A172 (cell line): ENCODE measurements around the gene SRP72. TPM values are rescaled to one million over a fixed set of nuclear protein-coding genes. Genes with fewer than 3 reads are reported as not detected.

Experiments
- DNase-seq: peaks from one replicate; pipeline ENCODE4 v3.0.0-alpha.2; 2015; ENCODE audit warnings: low spot score
- total RNA-seq: library from RNA; depleted of rRNA; stranded (reverse); fragments of >200 nt; shearing (Covaris generic); gene quantifications from 2 replicates; pipeline ENCODE4 v1.2.3, GENCODE V29; 2014

Gene SRP72
- total RNA-seq, 1 experiment from 2014 or later, result 95.5 TPM

DNA sequence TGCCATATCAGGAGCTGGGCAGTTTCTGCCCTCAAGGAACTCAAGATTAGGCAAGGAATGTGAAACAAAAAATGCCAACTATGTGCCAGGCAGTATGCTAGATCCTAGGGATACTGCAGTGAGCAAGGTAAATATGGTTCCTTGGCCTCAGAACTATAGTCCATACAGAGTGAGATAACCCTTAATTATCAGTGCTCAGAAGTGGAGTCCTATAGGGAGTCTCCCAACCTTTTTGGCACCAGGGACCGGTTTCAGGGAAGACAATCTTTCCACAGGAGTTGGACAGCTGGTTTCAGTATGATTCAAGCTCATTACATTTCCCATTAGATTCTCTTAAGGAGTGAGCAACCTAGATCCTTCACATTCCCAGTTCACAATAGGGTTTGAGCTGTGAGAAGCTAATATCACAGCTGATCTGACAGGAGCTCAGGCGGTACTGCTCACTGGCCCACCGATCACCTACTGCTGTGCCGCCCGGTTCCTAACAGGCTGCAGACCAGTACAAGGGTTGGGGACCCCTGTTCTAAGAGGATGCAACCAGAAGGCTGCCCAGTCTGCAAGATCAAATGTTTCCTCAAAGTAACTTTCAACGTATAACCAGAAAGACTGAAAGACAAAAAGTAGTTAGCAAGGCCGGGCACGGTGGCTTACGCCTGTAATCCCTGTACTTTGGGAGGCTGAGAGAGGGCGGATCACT lies 1.7 kb upstream of the SRP72 start:
- DNase-seq, result peak; percentile 11

DNA sequence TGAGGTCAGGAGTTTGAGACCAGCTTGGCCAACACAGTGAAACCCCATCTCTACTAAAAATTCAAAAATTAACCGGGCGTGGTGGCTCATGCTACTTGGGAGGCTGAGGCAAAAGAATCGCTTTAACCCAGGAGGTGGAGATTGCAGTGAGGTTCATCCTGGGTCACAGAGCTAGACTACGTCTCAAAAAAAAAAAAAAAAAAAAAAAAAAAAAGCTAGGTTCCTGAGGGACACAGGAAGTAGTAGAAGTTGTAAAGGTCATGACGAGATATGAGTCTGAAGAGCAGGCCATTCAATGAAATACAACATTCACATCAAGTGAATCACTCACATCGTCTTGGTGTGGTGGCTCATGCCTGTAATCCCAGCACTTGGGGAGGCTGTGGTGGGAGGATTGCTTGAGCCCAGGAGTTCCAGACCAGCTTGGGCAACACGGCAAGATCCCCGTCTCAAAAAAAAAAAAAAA lies 1.1 kb upstream of the SRP72 start:
- peak; percentile 87 for DNase-seq

DNA sequence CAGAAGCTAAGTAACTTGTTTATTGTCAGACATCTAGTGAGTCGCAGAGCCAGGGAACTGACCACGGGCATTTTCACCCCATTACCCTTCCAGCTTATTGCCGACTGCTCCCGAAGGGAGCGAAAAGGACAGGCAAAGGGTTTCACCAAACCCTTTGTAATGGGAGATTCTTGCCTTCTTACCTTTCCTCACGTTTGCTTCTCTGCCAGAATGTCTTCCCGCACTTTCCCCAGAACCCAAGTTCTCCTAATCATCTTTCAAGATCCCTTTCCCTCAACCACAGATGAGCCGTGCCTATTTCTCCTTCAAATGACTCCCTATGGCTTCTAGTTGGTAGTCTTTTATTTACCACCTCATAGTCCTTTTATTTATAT lies 520 bp upstream of the SRP72 start:
- no peak for DNase-seq

DNA sequence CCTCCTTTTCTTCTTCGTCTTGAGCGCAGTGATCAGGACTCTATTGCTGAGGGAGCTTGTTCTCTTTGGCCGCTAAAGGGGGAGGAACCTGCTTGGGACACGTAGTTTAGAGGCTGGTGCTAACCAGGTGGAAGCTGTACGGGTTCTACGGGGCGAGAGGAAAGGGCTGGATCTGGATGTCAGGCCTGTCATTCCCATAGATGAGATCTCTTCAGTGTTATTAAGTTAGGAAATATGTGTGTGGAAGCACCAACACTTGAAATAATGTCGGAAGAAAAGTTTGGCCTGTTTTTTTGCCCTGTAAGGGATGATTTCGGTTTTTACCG lies 643 bp downstream of the SRP72 start:
- peak; percentile 38 for DNase-seq

DNA sequence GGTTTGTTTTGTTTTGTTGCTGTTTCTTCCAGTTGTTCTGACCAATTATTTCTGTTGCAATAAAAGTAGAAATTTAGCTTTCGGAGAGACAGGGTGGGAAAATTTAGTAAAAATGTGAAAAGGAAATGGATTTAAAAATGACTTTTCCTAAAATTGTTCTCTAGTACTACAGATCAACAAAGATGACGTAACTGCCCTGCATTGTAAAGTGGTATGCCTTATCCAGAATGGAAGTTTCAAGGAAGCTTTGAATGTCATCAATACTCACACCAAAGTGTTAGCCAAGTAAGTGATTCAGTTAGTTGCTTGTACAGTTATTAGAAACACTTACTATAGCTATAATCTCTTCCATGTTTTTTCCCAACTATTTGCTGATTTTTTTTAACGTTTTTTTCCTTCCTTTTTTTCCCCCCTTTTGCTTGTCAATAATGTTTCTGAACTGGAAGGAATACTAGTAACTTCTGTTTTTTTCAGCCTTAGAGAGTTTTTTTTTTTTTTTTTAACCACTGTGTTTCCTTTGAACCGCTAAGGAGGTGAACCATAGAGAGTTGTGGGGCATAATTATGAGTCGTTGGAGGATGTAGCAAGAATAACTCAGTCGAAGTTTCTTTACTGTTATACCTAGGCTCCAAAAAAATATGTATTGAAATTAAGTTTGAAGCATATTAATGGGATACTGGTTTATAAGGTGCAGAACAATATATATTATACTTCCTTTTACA lies 2.2 kb downstream of the SRP72 start:
- DNase-seq, result no peak

DNA sequence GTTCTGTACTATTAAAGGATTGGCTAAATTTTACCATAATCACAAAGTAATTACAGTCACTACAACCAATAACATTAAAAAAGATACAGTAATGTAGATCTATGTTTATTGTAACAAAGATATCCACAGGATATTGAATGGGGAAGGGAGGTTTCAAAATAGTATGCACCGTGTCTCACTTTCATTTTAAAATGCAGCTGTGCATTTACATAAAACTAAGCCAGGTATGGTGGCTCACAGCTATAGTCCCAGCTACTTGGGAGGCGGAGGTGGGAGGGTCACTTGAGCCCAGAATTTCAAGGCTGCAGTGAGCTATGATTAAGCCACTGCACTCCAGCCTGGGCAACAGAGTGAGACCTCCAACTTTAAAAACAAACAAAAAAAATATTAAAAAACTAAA lies 8.5 kb downstream of the SRP72 start:
- no peak for DNase-seq

DNA sequence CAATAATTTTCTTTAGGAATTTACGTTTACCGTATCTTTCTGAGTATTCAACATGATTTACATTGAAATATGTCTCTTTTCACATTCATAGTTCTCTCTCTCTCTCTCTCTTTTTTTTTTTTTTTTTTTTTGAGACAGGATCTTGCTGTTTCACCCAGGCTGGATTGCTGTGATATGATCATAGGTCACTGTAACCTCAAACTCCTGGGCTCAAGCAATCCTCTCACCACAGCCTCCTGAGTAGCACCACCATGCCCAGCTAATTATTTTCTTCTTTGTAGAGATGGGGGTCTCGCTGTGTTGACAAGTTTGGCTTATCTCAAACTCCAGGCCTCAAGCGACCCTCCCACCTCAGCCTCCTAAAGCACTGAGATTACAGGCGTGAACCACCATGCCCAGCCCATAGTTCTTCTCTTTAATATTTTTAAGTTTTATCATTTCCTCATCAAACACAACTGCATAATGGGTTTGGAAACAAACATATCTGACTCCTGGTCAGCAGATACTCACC lies 9.8 kb downstream of the SRP72 start:
- DNase-seq, result no peak

DNA sequence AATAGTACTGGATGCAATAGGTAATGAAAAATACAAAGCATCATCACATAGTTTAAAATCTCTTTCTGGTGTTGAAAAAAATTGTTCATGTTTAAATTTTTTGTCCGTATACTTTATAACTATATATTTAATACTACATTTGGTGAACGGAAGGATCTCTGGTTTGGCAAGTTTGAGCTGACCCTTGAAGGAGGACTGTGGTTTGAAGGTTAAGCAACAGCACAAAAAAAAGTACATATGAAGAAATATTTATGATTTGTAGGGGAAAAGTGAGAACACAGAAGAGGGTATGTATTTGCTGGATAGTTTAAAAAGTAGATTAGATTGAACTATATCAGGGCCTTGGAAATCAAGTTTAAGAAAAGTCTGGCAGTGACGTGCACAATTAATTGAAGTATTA lies 13.3 kb downstream of the SRP72 start:
- DNase-seq, result no peak

DNA sequence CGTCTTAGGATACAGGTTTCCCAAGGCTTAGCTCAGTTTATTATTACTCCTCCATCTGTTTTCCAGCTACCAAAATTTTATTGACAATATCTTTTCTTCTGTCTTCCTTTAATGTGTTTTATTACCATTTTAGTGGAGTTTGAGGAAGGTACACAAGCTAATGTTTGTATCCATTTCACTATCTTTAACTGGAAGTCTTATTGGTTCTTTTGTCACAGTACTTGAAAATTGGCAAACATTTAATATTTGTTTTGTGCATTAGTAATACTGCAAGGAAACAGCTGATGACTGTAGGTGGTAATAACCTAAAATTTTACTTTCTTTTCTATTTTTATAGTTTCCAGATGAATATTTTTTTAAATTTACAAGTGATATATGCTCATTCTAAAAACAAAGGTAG lies 28.8 kb downstream of the SRP72 start:
- no peak for DNase-seq

DNA sequence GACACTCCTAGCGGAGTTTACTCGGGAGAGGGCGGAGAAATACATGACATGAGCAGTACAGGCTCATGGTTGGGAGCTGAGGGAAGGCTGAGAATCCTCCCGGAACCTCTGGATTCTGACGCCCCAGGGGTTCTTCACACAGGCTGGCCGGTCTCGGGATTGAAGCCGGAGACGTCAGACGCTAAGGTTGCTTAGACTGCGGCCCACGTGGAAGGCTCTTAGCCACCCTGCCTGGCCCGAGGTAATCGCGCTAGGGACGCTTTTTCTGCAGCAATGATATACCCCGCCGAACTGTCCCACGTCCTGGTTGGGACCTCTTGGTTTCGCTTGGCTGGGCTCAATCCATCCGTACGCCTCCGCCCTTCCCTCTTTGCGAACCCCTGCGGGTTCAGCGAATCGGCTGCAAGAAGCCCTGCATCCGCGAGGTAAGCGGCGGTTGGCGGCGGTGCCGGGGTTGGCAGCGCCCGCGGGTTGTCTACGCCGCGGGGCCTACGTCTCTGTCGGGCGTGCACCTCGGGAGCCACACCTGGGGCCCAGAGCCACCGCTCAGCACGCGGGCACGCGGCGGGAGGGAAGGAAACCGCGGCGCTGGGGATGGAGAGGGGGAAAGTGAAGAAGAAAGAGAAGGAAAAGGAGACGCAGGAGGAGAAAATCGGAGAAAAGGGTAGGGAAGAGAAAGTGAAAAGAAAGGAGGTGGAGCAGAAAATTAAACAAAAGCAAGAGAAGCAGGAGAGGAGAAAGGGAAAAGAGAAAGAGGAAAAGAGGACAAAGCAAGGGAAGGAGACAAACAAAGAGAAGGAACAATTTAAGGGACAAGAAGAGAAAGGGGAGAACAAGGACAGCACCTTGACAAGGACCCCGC lies 38.1 kb downstream of the SRP72 start, which contains the start of gene ARL9:
TSS of gene ARL9 (plus strand) at position 523 of the 862 bp plus-strand sequence. CDS start at position 595, 72 bp downstream.
- DNase-seq, result no peak

DNA sequence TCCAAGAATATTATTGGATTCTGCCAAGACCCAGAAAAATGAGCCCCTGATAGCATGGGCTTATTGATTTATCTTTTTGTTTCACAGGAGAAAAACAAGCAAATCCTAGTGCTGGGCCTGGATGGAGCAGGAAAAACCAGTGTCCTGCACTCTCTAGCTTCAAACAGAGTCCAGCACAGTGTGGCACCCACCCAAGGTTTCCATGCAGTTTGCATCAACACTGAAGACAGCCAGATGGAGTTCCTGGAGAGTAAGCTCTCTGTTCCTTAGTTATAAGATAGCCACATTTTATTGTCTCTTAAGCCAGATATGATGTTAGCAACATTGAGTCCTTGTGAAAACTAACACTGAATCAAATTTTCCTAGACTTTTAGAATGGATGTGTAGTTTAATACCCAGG lies 43.7 kb downstream of the SRP72 start:
- no peak for DNase-seq

DNA sequence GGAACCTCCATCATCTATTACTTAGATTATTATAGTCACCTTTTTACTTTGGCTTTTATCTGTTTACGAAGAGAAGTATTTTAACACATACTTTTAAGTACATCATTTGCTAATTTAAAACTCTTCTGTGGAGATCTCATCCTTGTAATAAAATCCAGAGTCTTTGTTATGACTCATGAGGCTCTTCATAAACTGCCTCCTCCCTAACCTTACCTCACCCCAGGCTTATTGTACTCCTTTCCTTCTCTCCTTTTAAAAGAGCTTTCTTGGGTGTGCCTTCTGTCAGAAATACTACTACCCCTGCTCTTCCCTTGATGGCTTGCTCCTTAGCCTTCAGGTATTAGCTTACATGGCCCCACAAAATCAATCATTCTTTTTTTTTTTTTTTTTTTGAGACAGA lies 44.7 kb downstream of the SRP72 start:
- DNase-seq, result no peak

DNA sequence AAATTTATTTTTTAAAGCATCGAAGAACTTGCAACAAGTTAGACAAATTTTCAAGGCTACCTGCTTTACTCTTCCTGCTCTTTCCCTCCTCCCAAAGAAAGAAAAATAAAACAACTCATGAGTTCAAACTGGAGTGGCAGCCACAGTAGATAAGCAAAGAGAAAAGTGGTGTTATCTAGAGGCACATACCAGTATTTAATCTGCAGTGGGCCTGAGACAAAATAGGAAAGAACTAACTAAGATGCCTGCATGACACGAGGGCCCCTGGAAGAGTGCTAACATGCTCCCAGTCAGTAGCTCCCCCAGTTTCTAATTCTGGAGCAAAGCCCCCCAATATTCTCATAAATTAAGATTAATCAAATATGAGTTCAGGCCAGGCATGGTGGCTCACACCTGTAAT lies 46.1 kb downstream of the SRP72 start:
- no peak for DNase-seq

DNA sequence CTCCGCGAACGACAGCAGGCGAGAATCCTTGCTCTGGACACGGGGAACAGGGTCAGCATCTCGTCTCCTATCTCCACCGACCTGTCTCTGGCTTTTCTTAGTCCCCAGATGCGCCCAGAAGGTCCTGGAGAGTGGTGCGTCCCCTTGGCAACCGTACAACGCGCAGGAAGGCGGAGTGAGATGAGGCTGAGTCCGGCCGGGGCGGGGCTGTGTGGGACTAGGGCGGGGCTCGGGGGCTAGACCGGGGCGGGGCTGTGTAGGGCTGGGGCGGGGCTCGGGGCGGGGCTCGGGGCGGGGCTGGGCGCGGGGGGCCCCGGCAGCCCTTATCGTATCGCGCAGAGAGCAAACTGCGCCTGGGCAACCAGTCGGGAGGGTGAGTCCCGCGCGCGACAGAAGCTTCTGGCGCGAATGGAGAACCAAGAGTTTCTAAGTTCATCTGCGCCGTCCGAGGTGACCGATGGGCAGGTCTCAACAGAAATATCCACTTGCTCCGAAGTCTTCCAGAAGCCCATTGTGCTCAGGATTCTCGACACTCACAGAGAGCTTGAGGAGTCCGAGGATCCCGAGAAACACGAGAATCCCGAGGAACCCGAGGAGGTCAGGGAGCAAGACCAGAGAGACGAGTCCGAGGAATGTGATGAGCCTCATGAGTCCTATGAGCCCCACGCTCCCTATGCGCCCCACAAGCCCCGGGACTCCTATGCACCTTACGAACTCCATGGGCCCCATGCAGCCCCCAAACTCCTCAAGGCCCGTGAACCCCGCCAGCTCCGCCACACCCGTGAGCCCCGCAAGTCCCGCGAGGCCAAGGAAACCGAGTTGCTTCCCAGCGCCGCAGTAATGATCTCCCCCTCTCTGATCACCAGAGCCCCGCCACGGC lies 63.1 kb downstream of the SRP72 start:
- DNase-seq, result peak; percentile 47

DNA sequence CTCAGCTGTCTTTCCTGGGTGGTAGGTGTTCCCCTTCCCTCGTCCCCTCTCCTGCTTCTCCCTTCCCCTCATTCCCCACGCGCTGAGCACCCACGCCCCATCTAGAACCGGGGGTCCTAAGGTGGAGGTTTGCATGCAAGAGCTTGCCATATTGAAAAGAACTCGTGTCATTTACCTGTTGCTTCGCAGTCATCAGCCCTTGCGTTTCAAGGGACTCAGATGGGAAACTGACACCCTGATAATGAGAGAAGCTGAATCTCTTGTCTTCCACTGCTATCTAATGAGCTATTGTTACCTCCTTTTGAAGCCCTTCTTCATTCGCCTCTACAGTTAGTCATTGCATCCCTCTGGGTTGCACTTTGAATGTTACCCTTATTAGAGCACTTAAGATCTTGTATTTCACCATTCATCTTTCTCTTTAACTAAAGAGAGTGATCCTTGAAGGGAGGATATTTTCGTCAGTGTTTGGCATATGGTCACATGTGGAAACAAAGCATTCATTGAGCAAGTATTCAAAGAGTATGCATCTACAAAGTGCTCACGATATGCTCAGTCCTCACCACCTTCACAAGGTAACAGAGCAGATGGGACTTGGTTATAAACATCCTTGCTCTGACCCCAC lies 63.8 kb downstream of the SRP72 start:
- no peak for DNase-seq

DNA sequence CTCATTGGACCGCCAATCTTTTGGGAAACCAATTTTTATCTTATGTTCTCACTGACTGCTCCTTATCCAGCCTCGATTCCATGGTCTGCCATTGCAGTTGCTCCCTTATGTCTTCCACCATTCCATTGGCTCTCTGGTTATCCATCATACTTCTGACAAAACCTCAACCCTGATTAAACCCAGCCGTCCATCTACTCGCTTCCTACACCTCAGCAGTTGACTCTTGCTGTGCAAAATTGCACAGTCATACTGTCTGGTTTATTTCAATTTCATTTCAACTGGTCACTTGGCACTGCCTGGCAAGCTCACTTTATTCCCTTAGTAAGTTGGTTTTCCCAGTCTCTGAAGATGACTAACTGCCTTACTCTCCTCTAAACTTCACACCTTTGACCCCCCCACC lies 64.4 kb downstream of the SRP72 start:
- no peak for DNase-seq

DNA sequence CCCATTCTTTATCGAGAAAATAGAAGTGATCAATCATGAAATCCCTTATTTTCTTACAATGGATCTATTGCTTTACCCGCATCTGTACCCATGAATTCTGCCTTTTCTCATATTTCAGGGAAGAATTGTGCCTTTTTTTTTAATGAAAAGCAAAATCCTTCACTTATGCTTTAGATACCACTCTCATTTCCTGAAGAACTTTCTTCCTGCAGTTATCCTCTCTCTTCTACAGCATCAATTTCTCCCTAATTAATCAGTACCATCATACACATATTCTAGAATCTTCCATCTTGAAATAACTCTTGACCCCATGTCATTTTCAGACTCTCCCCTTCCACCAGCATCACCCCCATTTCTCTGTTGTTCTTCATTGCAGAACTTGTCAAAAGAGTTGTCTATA lies 64.8 kb downstream of the SRP72 start:
- DNase-seq, result no peak

DNA sequence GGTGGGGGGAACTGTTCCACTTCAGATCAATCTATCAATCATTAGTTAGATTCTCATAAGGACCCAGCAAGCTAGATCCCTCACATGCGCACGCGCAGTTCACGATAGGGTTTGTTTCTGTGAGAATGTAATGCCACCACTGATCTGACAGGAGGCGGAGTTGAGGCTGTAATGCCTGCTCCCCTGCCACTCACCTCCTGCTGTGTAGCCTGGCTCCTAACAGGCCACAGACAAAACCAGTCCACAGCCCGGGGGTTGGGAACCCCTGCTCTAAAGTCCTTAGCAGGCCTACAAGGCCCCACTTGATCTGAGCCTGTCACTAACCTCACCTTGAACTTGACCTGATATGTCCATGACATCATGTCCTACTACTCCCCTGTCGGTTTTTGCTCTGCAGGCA lies 68.5 kb downstream of the SRP72 start:
- no peak for DNase-seq

DNA sequence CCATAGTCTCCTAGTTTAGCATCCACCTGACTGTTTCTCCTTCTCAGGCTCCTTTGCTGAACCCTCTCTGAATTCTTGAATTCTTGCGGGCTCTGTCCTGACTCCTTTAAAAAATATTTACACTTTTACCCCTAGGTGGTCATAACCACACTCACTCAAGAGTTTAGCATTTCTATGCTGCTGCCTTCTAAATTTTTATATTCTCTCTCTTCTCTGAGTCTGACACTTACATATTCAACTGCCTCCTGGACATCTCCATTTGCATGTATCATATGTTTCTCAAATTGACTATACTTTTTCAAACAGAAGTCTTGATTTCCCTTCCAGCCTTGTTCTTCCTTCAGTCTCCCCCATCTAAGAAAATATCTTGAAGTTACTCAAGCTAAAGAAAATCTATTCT lies 69.7 kb downstream of the SRP72 start:
- DNase-seq, result no peak

DNA sequence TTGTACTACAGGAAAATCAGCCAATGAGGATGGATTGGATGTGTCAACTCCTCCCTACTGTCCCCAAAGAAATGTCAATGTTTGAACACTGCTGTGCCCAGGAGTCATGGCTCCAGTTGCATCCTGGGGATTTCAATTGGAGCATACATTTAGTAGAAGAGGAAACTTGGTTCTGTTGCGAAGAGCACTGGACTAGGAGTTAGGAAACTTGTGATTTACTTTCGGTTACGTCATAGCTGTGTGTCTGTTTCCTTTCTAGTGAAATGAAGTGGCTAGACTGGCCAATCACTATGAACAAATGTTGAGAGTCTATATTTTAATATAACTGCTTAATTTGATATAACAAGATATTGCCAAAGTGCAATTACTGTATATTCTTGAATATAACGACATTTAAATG lies 73.4 kb downstream of the SRP72 start:
- no peak for DNase-seq

DNA sequence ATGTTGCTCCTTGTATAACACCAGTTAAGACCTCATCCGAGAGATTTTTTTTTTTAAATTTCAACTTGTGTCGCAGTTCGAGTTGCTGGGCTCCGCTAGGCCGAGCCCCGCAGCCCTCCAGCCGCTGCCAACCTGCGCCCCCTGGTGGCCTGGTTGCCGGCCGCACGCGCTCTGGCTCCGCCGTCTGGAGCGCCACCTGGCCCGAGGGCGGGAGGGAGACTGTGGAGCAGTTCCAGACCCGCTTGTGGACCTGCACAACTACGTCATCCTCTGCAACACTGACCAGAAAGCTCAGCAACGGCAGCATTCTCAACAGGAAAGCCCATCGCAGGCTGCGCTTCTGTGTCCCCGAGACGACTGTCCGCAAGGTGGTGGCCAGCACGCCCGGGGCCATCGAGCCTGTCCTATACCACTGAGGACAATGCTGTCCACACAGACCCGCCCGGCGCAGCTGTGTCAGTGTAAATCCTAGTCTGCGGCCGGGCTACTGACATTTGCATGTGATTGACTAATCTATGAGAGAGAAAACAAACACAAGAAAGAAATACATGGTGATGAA lies 77.2 kb downstream of the SRP72 start:
- DNase-seq, result peak; percentile 70
